IMR-90 (cell line): ENCODE results near the gene HNRNPU. TPM values are rescaled to one million over a fixed set of nuclear protein-coding genes. Genes with fewer than 3 reads are reported as not detected.

Source experiments
- ATAC-seq: fragments of 200-7000 bp; cut with Tn5 transposase; 2 replicates; pipeline ENCODE4 v1.9.1; 2020; ENCODE audit warnings: low read depth, mild to moderate bottlenecking, moderate library complexity
- BruUV-seq: library from RNA; stranded (reverse); fragments of 400-500 nt; replicated peaks from 2 replicates; lab custom pipeline; 2021; lab: Mats Ljungman, UMichigan
- CTCF ChIA-PET: fragments of 300-600 bp; formaldehyde crosslinking; extraction: SDS; loops from one replicate; lab custom pipeline; 2021; ENCODE audit warnings: antibody characterized with exemption; lab: Yijun Ruan, JAX
- POLR2A ChIA-PET: fragments of 300-600 bp; sonication (Branson Sonifier 250); formaldehyde crosslinking; loops from one replicate; lab custom pipeline; 2022; ENCODE audit warnings: antibody characterized with exemption; ENCODE audit not compliant: unreplicated experiment; lab: Charles Lee
- DNase-seq: peaks from one replicate; pipeline ENCODE4 v3.0.0; 2013
- H2AFZ ChIP-seq: replicated peaks from 2 replicates; pipeline ENCODE3; 2013; ENCODE audit warnings: low read length, mild to moderate bottlenecking; ENCODE audit not compliant: poor library complexity
- H2AK5ac ChIP-seq: 2 replicates; pipeline ENCODE4 v1.6.1; 2013; ENCODE audit warnings: low read depth, low read length, inconsistent platforms
- H2AK9ac ChIP-seq: replicated peaks from 2 replicates; pipeline ENCODE3; 2013; ENCODE audit warnings: mild to moderate bottlenecking, low read depth, low read length, moderate library complexity; ENCODE audit not compliant: poor library complexity
- H2BK120ac ChIP-seq: 2 replicates; pipeline ENCODE4 v1.6.1; 2013; ENCODE audit warnings: low read depth, low read length, inconsistent platforms
- H2BK15ac ChIP-seq: 3 replicates; pipeline ENCODE4 v1.6.1; 2013; ENCODE audit warnings: low read depth, low read length, inconsistent platforms
- H2BK20ac ChIP-seq: 2 replicates; pipeline ENCODE4 v1.6.1; 2013; ENCODE audit warnings: low read depth, mild to moderate bottlenecking, inconsistent platforms, low read length, moderate library complexity
- H2BK5ac ChIP-seq: 2 replicates; pipeline ENCODE4 v1.6.1; 2013; ENCODE audit warnings: mild to moderate bottlenecking, low read depth, low read length, inconsistent platforms; ENCODE audit not compliant: poor library complexity, severe bottlenecking
- H3K14ac ChIP-seq: replicated peaks from 2 replicates; pipeline ENCODE4 v1.6.1; 2013; ENCODE audit warnings: low read depth, low read length, inconsistent platforms
- H3K18ac ChIP-seq: 2 replicates; pipeline ENCODE4 v1.6.1; 2013; ENCODE audit warnings: low read depth, low read length, control low read depth
- H3K23ac ChIP-seq: 2 replicates; pipeline ENCODE4 v1.6.1; 2013; ENCODE audit warnings: low read depth, low read length, inconsistent platforms
- H3K27ac ChIP-seq: 2 replicates; pipeline ENCODE4 v1.5.1; 2013; ENCODE audit warnings: mild to moderate bottlenecking, control low read depth, low read length; ENCODE audit not compliant: insufficient read depth
- H3K27me3 ChIP-seq: 2 replicates; pipeline ENCODE4 v1.6.1; 2013; ENCODE audit warnings: low read length; ENCODE audit not compliant: control insufficient read depth, insufficient read depth
- H3K36me3 ChIP-seq: 2 replicates; pipeline ENCODE4 v1.6.1; 2013; ENCODE audit warnings: low read length, mixed read lengths; ENCODE audit not compliant: control insufficient read depth, insufficient read depth
- H3K4ac ChIP-seq: 2 replicates; pipeline ENCODE4 v1.6.1; 2013; ENCODE audit warnings: low read depth, low read length, inconsistent platforms
- H3K4me1 ChIP-seq: 2 replicates; pipeline ENCODE4 v1.6.1; 2013; ENCODE audit warnings: low read length, mixed read lengths; ENCODE audit not compliant: control insufficient read depth, insufficient read depth
- H3K4me2 ChIP-seq: 2 replicates; pipeline ENCODE4 v1.6.1; 2013; ENCODE audit warnings: low read depth, mild to moderate bottlenecking, control low read depth, low read length, moderate library complexity
- H3K4me3 ChIP-seq: 2 replicates; pipeline ENCODE4 v1.5.1; 2013; ENCODE audit warnings: low read depth, mild to moderate bottlenecking, control low read depth, low read length, moderate library complexity; ENCODE audit not compliant: insufficient read depth
- H3K56ac ChIP-seq: 2 replicates; pipeline ENCODE4 v1.6.1; 2013; ENCODE audit warnings: low read length, inconsistent platforms; ENCODE audit not compliant: insufficient read depth; ENCODE audit errors: extremely low read depth
- H3K79me1 ChIP-seq, 2 experiments: 2 replicates each; pipeline ENCODE4 v1.6.1; 2013; ENCODE audit warnings: low read length in 2 of 2, inconsistent platforms in 1 of 2, low read depth in 1 of 2
- H3K9ac ChIP-seq: 2 replicates; pipeline ENCODE4 v1.6.1; 2013; ENCODE audit warnings: low read depth, low read length, control low read depth
- H3K9me1 ChIP-seq: 2 replicates; pipeline ENCODE4 v1.6.1; 2013; ENCODE audit warnings: low read length, inconsistent platforms; ENCODE audit not compliant: insufficient read depth
- H3K9me3 ChIP-seq: 2 replicates; pipeline ENCODE4 v1.6.1; 2013; ENCODE audit warnings: low read length; ENCODE audit not compliant: control insufficient read depth, insufficient read depth
- H4K20me1 ChIP-seq: 2 replicates; pipeline ENCODE4 v1.6.1; 2013; ENCODE audit warnings: low read length, inconsistent platforms; ENCODE audit not compliant: insufficient read depth
- H4K5ac ChIP-seq: 2 replicates; pipeline ENCODE4 v1.6.1; 2013; ENCODE audit warnings: mild to moderate bottlenecking, low read depth, low read length, control low read depth
- H4K8ac ChIP-seq, 2 experiments: 2 replicates each; pipeline ENCODE4 v1.6.1; 2013; ENCODE audit warnings: low read depth in 2 of 2, low read length in 2 of 2, control low read depth in 1 of 2, inconsistent platforms in 1 of 2
- H4K91ac ChIP-seq: 2 replicates; pipeline ENCODE4 v1.6.1; 2013; ENCODE audit warnings: low read depth, low read length, inconsistent platforms; ENCODE audit not compliant: insufficient read depth
- CEBPB ChIP-seq: IDR thresholded peaks from 2 replicates; pipeline ENCODE4 v1.6.1; 2012; ENCODE audit warnings: low read depth, low read length, improper control_type of control experiment
- FOS ChIP-seq: fragments of 150-350 bp; IDR thresholded peaks from 2 replicates; pipeline ENCODE4 v1.6.1; 2016; ENCODE audit warnings: low read depth, low read length
- MAFK ChIP-seq: IDR thresholded peaks from 2 replicates; pipeline ENCODE4 v1.6.1; 2012; ENCODE audit warnings: low read depth, low read length, improper control_type of control experiment
- MAZ ChIP-seq: IDR thresholded peaks from 2 replicates; pipeline ENCODE4 v1.6.1; 2012; ENCODE audit warnings: low read depth, mild to moderate bottlenecking, low read length, improper control_type of control experiment, moderate library complexity, borderline replicate concordance
- NFE2L2 ChIP-seq: fragments of 150-350 bp; IDR thresholded peaks from 2 replicates; pipeline ENCODE4 v1.6.1; 2016; ENCODE audit warnings: low read depth, mild to moderate bottlenecking, low read length
- POLR2A ChIP-seq: IDR thresholded peaks from 2 replicates; pipeline ENCODE4 v1.6.1; 2012; ENCODE audit warnings: mild to moderate bottlenecking, low read depth, low read length
- RAD21 ChIP-seq: IDR thresholded peaks from 2 replicates; pipeline ENCODE4 v1.6.1; 2012; ENCODE audit warnings: low read length, improper control_type of control experiment
- WGBS, 2 experiments: methylation state at CpG; one replicate each; pipeline versions ENCODE4 v1.1.5 to v1.1.7; 2013; ENCODE audit warnings: missing lambda C conversion rate in 2 of 2; ENCODE audit not compliant: insufficient read length in 1 of 2; ENCODE audit errors: extremely low coverage in 2 of 2; 5-methylcytosine and 5-hydroxymethylcytosine counted together
- dilution Hi-C: fragments of 300-500 bp; cut with HindIII; formaldehyde crosslinking; loops from one replicate; pipeline ENCODE4 v1.14.3; 2018; ENCODE audit warnings: low sequenced_read_pairs; ENCODE audit not compliant: unreplicated experiment
- in situ Hi-C: fragments of 300-500 bp; cut with MboI; formaldehyde crosslinking; loops from 3 replicates; pipeline ENCODE4 v1.14.3; 2019; ENCODE audit warnings: low sequenced_read_pairs, inconsistent platforms, mixed read lengths
- intact Hi-C: fragments of 100-400 bp; cut with micrococcal nuclease; formaldehyde crosslinking; loops from 2 replicates; pipeline ENCODE4 v1.10.0; 2022
- polyA plus RNA-seq, 3 experiments: library from polyadenylated mRNA; depleted of rRNA; stranded (reverse); fragments of >200 nt; gene quantifications; 2 replicates each; pipeline ENCODE4 v1.2.3, GENCODE V29; 2012; ENCODE audit warnings: low replicate concordance in 1 of 3
- total RNA-seq: library from RNA; depleted of rRNA; stranded (reverse); fragments of >200 nt; gene quantifications from 2 replicates; pipeline ENCODE4 v1.2.3, GENCODE V29; 2012
- TF ChIP-seq, protein P1 (sequence below): fragments of 150-350 bp; IDR thresholded peaks from 2 replicates; pipeline ENCODE4 v1.6.1; 2016; ENCODE audit warnings: low read depth, mild to moderate bottlenecking, low read length, moderate library complexity, borderline replicate concordance

The HNRNPU gene
- total and polyA plus RNA-seq, 2 of the 4 experiments (the other 2 are of a cell fraction) = 151 to 169 TPM

DNA sequence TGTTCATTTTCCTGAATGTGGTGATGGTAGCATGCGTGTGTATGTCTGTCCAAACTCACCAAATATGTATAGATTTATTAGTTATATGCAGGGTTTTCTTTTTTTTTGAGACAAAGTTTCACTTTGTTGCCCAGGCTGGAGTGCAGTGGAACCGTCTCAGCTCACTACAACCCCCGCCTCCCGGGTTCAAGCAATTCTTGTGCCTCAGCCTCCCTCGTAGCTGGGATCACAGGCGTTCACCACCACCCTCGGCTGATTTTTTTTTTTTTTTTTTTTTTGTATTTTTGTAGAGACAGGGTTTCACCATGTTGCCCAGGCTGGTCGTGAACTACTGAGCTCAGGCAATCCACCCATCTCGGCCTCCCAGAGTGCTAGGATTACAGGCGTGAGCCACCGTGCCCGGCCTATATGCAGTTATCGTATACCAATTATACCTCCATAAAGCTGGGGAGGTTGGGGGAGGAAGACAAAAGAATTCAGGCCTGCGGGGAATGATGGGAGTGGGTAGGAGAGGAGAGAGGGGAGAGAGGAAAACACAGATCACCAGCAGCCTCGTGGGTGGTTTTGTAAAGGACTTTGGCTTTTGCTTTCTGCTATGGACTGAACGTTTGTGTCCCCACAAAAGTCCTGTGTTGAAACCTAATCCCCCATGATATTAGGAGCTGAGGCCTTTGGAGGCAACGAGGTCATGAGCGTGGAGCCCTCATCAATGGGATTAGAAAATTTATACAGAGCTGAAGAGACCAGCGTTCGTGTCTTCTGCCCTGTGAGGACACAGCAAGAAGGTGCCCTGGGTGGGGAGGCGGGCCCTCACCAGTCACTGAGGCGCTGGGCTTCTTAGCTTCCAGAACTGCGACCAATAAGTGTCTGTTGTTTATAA, 4.4 kb upstream of the HNRNPU start (continued):
- no peak for TF ChIP-seq NFE2L2

DNA sequence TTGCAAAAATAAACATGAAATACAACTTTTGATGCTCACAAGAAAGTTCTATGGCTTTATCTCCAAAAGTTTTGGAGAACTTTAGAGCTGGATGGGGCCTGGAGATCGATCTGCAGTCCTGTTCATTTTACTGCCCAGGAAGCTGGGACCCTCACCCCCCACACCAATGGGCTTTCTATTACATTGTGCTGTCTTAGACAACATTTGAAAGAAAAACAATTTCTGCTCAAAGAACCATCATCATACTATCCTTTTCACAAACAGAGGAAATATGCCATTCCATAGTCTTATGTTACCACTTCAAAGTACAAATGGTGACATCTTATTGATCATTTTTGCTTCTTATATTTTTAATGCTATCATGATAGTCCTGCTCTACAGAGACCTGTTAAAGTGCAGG, 2.0 kb upstream of the HNRNPU start:
- POLR2A ChIA-PET = no interaction called here
- in situ Hi-C loops = no loop called here

More for the DNA sequence above, 2.0 kb upstream of the HNRNPU start:
- WGBS, 2 experiments = no CpG with 5 or more reads among the region's 1 CpG
- H3K9me1 ChIP-seq = no peaks in the 10 kb centered on the region
- H3K4me1 ChIP-seq = peaks cover 6% of the 10 kb centered on the region
- H4K91ac ChIP-seq = no peak overlapping the region
- peaks cover 3 to 4% of the 10 kb centered on the region in 2 experiments; a peak in 2 of 4 replicates for H3K79me1 ChIP-seq
- H3K56ac ChIP-seq = no peak overlapping the region; the same call in 1 of the 2 replicates
- no peak overlapping the region for H2BK20ac ChIP-seq
- H3K27ac ChIP-seq = peak overlapping the region; percentile 32; the same call in 1 of the 2 replicates
- H3K9me3 ChIP-seq = no peaks in the 10 kb centered on the region
- DNase-seq (no peak), ATAC-seq (no peak)
- H3K4me2 ChIP-seq = no peak overlapping the region
- BruUV-seq = no TSS peak
- TF ChIP-seq RAD21 (no peak), CEBPB (no peak), FOS (no peak), POLR2A (no peak), NFE2L2 (no peak), MAZ (no peak), MAFK (no peak)
- TF ChIP-seq, protein P1, sequence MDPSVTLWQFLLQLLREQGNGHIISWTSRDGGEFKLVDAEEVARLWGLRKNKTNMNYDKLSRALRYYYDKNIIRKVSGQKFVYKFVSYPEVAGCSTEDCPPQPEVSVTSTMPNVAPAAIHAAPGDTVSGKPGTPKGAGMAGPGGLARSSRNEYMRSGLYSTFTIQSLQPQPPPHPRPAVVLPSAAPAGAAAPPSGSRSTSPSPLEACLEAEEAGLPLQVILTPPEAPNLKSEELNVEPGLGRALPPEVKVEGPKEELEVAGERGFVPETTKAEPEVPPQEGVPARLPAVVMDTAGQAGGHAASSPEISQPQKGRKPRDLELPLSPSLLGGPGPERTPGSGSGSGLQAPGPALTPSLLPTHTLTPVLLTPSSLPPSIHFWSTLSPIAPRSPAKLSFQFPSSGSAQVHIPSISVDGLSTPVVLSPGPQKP = no peak
- peak overlapping the region; percentile 39; the same call in 1 of the 2 replicates for H4K5ac ChIP-seq
- H3K18ac ChIP-seq = no peak overlapping the region
- peaks cover 21% of the 10 kb centered on the region for H4K20me1 ChIP-seq
- no peak overlapping the region for H3K14ac ChIP-seq
- no peak overlapping the region for H2BK120ac ChIP-seq
- no peak overlapping the region for H2AK9ac ChIP-seq
- H2AK5ac ChIP-seq = no peak overlapping the region
- no peaks in the 10 kb centered on the region for H3K27me3 ChIP-seq
- CTCF ChIA-PET = interaction anchor here (0.6 kb wide), 1 partner anchor 17 kb away, joined by 4 read pairs; no protein-coding TSS in a partner anchor
- H3K4me3 ChIP-seq = no peak overlapping the region
- dilution Hi-C loops = no loop called here
- peak overlapping the region in 1 of 2 experiments; percentile 4; a peak in 1 of 4 replicates for H4K8ac ChIP-seq
- peaks cover 3% of the 10 kb centered on the region for H3K36me3 ChIP-seq
- no peak overlapping the region for H3K23ac ChIP-seq
- H2BK5ac ChIP-seq = no peak overlapping the region
- H2BK15ac ChIP-seq = no peak overlapping the region
- intact Hi-C loops = no loop called here
- H3K4ac ChIP-seq = no peak overlapping the region
- H2AFZ ChIP-seq = no peak overlapping the region
- H3K9ac ChIP-seq = no peak overlapping the region
